ENCODE data around the gene PGA3. TPM values are rescaled to one million over a fixed set of nuclear protein-coding genes. Genes with fewer than 3 reads are reported as not detected.
A peak's percentile ranks its signal among the peaks of the same experiment; 100 is the strongest.
"Not testable (repeated sequence)": the region's sequence is repeated elsewhere in the genome, so short reads cannot be mapped to it uniquely, and the experiment has no call there.

PGA3 gene
- total RNA-seq, result 2.5 TPM

- intact Hi-C loops (cut with DNase I); H3K4me1 ChIP-seq; H3K27me3 ChIP-seq; DNase-seq (ENCODE audit: extremely low spot score in 2 of 2); H3K9me3 ChIP-seq; H3K27ac ChIP-seq; H3K36me3 ChIP-seq; H3K4me3 ChIP-seq: not testable (repeated sequence)
These were observed at the start of gene PGA3 for GRCh38 chr11:61202950-61203746. Gene PGA3, plus strand, starts transcription at chr11:61203515. Its CDS starts 50 bp downstream, at chr11:61203565.

GRCh38 chr11:61153593-61154095, 49.7 kb upstream of the PGA3 start:
- no peak for DNase-seq (ENCODE audit: extremely low spot score in 2 of 2)
- no peak overlapping the region for H3K4me3 ChIP-seq
- intact Hi-C loops (cut with DNase I), result no loop called here
- H3K9me3 ChIP-seq, result no peaks in the 10 kb centered on the region
- H3K27ac ChIP-seq, result peak overlapping the region; percentile 64
- H3K36me3 ChIP-seq, result no peaks in the 10 kb centered on the region
- H3K27me3 ChIP-seq, result no peaks in the 10 kb centered on the region
- H3K4me1 ChIP-seq, result peaks cover 61% of the 10 kb centered on the region
- no peak for TF ChIP-seq CTCF (IDR thresholded peaks at IDR 0.05)
- TF ChIP-seq POLR2A (IDR thresholded peaks at IDR 0.05), result no peak
- TF ChIP-seq POLR2AphosphoS5 (IDR thresholded peaks at IDR 0.05; ENCODE audit: insufficient read depth in 1 of 2, low read depth in 1 of 2), result no peak

DNA sequence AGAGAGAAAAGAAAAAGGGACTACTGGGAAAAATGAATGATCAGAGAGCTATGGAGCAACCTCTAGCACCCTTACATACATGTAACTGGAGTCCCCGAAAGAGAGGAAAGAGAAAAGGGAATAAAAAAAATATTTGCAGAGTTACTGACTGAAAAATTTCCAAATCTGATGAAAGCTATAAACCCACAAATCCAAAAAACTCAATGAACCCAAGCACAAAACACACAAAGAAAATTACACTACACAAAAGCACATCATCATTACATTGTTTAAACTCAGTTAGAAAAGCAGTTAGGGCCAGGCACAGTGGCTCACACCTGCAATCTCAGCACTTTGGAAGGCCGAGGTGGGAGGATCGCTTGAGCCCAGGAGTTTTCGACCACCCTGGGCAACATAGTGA, 48.8 kb upstream of the PGA3 start:
- no peaks in the 10 kb centered on the region for H3K27me3 ChIP-seq
- no peaks in the 10 kb centered on the region for H3K36me3 ChIP-seq
- peak overlapping the region; percentile 64 for H3K27ac ChIP-seq
- no peak for DNase-seq (ENCODE audit: extremely low spot score in 2 of 2)
- no peak overlapping the region for H3K4me3 ChIP-seq
- intact Hi-C loops (cut with DNase I), result no loop called here
- H3K4me1 ChIP-seq, result peaks cover 61% of the 10 kb centered on the region
- no peak for TF ChIP-seq CTCF (IDR thresholded peaks at IDR 0.05)
- TF ChIP-seq POLR2AphosphoS5 (IDR thresholded peaks at IDR 0.05; ENCODE audit: insufficient read depth in 1 of 2, low read depth in 1 of 2), result no peak
- TF ChIP-seq POLR2A (IDR thresholded peaks at IDR 0.05), result no peak
- H3K9me3 ChIP-seq, result no peaks in the 10 kb centered on the region

- no peaks in the 10 kb centered on the region for H3K27me3 ChIP-seq
- intact Hi-C loops (cut with DNase I), result no loop called here
- no peak overlapping the region for H3K4me3 ChIP-seq
- H3K36me3 ChIP-seq, result no peaks in the 10 kb centered on the region
- H3K27ac ChIP-seq, result no peak overlapping the region
- peaks cover 61% of the 10 kb centered on the region for H3K4me1 ChIP-seq
- DNase-seq (ENCODE audit: extremely low spot score in 2 of 2), result no peak
- H3K9me3 ChIP-seq, result no peaks in the 10 kb centered on the region
- TF ChIP-seq POLR2AphosphoS5 (IDR thresholded peaks at IDR 0.05; ENCODE audit: insufficient read depth in 1 of 2, low read depth in 1 of 2), result no peak
- TF ChIP-seq CTCF (IDR thresholded peaks at IDR 0.05), result no peak
- TF ChIP-seq POLR2A (IDR thresholded peaks at IDR 0.05), result no peak
These were observed 48.0 kb upstream of the PGA3 start for GRCh38 chr11:61155312-61155711.

GRCh38 chr11:61155741-61156140, 47.6 kb upstream of the PGA3 start:
- no peaks in the 10 kb centered on the region for H3K9me3 ChIP-seq
- no peaks in the 10 kb centered on the region for H3K27me3 ChIP-seq
- no peak overlapping the region for H3K4me3 ChIP-seq
- H3K36me3 ChIP-seq, result no peaks in the 10 kb centered on the region
- DNase-seq (ENCODE audit: extremely low spot score in 2 of 2), result no peak
- intact Hi-C loops (cut with DNase I), result no loop called here
- H3K27ac ChIP-seq, result no peak overlapping the region
- no peak for TF ChIP-seq POLR2A (IDR thresholded peaks at IDR 0.05)
- no peak for TF ChIP-seq CTCF (IDR thresholded peaks at IDR 0.05)
- no peak for TF ChIP-seq POLR2AphosphoS5 (IDR thresholded peaks at IDR 0.05; ENCODE audit: insufficient read depth in 1 of 2, low read depth in 1 of 2)
- peaks cover 61% of the 10 kb centered on the region for H3K4me1 ChIP-seq
